ENCODE measurements around the gene PCDHA10.
"Not testable (repeated sequence)": the region's sequence is repeated elsewhere in the genome, so short reads cannot be mapped to it uniquely, and the experiment has no call there.

GRCh38 chr5:140822969-140823368 is 32.7 kb upstream of the PCDHA10 start:
- TF ChIP-seq CTCF, POLR2A (IDR thresholded peaks at IDR 0.05): not testable (repeated sequence)

Measured in testis (tissue), 2 donors.